ENCODE results near the gene CC2D2A.

DNA sequence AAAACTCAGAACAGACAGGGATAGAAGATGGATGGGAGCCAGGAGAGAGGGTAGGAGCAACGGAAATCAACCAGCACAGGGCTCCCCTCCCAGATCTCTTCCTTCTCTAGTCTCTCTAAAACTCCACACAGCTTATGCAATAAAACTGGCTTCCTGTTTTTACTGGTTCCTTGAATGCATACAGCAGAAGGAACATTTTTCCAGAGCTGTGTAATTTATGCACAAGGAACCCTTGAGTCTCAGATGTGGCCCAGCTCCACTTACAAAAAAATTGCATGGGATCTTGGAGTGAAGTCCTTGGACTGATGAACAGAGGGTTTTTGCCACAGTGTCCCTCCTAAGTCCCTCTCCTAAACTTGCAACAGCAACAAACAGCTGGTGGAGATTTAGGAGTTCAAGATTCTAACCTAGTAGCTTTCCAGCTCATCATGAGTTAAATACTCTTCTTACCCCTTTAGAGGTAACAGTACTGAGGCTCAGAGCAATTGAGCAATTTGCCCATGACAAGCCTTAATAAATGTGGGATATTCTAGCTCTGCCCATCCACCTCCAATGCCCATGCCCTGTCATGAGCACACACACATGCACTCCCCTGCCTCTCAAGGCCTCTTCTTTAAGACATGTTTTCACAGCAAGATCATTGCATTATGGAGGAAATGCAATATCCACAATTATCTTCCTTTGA, 18.4 kb upstream of the CC2D2A start:
- TF ChIP-seq, protein P1, sequence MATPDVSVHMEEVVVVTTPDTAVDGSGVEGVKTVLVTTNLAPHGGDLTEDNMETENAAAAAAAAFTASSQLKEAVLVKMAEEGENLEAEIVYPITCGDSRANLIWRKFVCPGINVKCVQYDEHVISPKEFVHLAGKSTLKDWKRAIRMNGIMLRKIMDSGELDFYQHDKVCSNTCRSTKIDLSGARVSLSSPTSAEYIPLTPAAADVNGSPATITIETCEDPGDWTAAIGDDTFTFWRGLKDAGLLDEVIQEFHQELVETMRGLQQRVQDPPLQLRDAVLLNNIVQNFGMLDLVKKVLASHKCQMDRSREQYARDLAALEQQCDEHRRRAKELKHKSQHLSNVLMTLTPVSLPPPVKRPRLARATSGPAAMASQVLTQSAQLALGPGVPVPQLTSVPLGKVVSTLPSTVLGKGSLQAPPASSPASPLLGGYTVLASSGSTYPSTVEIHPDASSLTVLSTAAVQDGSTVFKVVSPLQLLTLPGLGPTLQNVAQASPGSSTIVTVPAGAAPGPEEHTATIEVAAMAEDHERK (CRISPR knock-in tag; IDR thresholded peaks at IDR 0.05; ENCODE audit: low read depth): no peak
- TF ChIP-seq ZNF331 (CRISPR knock-in tag; IDR thresholded peaks at IDR 0.05) (no peak), MTA1 (CRISPR knock-in tag; IDR thresholded peaks at IDR 0.05; ENCODE audit: borderline replicate concordance) (no peak), NR2C2 (CRISPR knock-in tag; IDR thresholded peaks at IDR 0.05; ENCODE audit: borderline replicate concordance) (no peak), PAF1 (CRISPR knock-in tag; IDR thresholded peaks at IDR 0.05) (no peak)
- TF ChIP-seq, protein P2, sequence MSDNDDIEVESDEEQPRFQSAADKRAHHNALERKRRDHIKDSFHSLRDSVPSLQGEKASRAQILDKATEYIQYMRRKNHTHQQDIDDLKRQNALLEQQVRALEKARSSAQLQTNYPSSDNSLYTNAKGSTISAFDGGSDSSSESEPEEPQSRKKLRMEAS (IDR thresholded peaks at IDR 0.05): no peak
- TF ChIP-seq, protein P3, sequence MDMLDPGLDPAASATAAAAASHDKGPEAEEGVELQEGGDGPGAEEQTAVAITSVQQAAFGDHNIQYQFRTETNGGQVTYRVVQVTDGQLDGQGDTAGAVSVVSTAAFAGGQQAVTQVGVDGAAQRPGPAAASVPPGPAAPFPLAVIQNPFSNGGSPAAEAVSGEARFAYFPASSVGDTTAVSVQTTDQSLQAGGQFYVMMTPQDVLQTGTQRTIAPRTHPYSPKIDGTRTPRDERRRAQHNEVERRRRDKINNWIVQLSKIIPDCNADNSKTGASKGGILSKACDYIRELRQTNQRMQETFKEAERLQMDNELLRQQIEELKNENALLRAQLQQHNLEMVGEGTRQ (IDR thresholded peaks at IDR 0.05; ENCODE audit: low read depth, low read length): no peak
- TF ChIP-seq, protein P3 (CRISPR knock-in tag; IDR thresholded peaks at IDR 0.05; ENCODE audit: borderline replicate concordance): no peak
- TF ChIP-seq, protein P4, sequence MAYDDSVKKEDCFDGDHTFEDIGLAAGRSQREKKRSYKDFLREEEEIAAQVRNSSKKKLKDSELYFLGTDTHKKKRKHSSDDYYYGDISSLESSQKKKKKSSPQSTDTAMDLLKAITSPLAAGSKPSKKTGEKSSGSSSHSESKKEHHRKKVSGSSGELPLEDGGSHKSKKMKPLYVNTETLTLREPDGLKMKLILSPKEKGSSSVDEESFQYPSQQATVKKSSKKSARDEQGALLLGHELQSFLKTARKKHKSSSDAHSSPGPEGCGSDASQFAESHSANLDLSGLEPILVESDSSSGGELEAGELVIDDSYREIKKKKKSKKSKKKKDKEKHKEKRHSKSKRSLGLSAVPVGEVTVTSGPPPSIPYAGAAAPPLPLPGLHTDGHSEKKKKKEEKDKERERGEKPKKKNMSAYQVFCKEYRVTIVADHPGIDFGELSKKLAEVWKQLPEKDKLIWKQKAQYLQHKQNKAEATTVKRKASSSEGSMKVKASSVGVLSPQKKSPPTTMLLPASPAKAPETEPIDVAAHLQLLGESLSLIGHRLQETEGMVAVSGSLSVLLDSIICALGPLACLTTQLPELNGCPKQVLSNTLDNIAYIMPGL (CRISPR knock-in tag; IDR thresholded peaks at IDR 0.05; ENCODE audit: borderline replicate concordance in 1 of 2, low read depth in 1 of 2): no peak
